Mesothelial cell of epicardium (in vitro differentiated cells): Measurements from ENCODE around the gene ACACA. TPM values are rescaled to one million over a fixed set of nuclear protein-coding genes. Genes with fewer than 3 reads are reported as not detected.

Source experiments
- DNase-seq, 2 experiments: peaks; one replicate each; pipeline ENCODE4 v3.0.0; 2021; ENCODE audit warnings: low spot score in 2 of 2; ENCODE audit not compliant: unreplicated experiment in 2 of 2
- H3K27ac Mint-ChIP-seq: 2 replicates; pipeline ENCODE4 v1.8.0; 2021; ENCODE audit warnings: mixed read lengths
- H3K27me3 Mint-ChIP-seq: 2 replicates; pipeline ENCODE4 v1.8.0; 2021; ENCODE audit warnings: low read depth, mixed read lengths
- H3K36me3 Mint-ChIP-seq: 2 replicates; pipeline ENCODE4 v1.8.0; 2021; ENCODE audit warnings: mixed read lengths
- H3K4me1 Mint-ChIP-seq: 2 replicates; pipeline ENCODE4 v1.8.0; 2021; ENCODE audit warnings: mixed read lengths
- H3K4me3 Mint-ChIP-seq: 2 replicates; pipeline ENCODE4 v1.8.0; 2021; ENCODE audit warnings: mild to moderate bottlenecking, moderate library complexity, mixed read lengths
- H3K9me3 Mint-ChIP-seq: 2 replicates; pipeline ENCODE4 v1.8.0; 2021; ENCODE audit warnings: mixed read lengths
- CTCF ChIP-seq: fragments of 200-600 bp; sonication (generic); IDR thresholded peaks from one replicate; pipeline ENCODE4 v1.5.0; 2021; ENCODE audit warnings: antibody characterized with exemption; ENCODE audit not compliant: unreplicated experiment
- total RNA-seq: library from RNA; stranded (reverse); gene quantifications from 3 replicates; pipeline ENCODE4 v1.2.1, GENCODE V29; 2021

ACACA gene
- total RNA-seq, 1 donor from 2014 or later: 127 TPM

- Mint-ChIP-seq H3K36me3 (peaks cover 24% of the 10 kb centered on the region), H3K27me3 (no peaks in the 10 kb centered on the region), H3K9me3 (no peaks in the 10 kb centered on the region), H3K4me1 (peaks cover 14% of the 10 kb centered on the region), H3K4me3 (no peak overlapping the region), H3K27ac (peak overlapping the region; percentile 73)
- TF ChIP-seq CTCF: no peak
- DNase-seq: no peak
Observed at GRCh38 chr17:37109731-37110710, 296.6 kb downstream of the ACACA start.

GRCh38 chr17:37109106-37109505 lies 297.5 kb downstream of the ACACA start:
- H3K36me3 Mint-ChIP-seq: peaks cover 22% of the 10 kb centered on the region
- no peak overlapping the region for H3K27ac Mint-ChIP-seq

GRCh38 chr17:37107406-37108083 lies 299.1 kb downstream of the ACACA start:
- Mint-ChIP-seq H3K27ac (no peak overlapping the region), H3K4me3 (no peak overlapping the region)
- DNase-seq: no peak

More at GRCh38 chr17:37109106-37109505, 297.5 kb downstream of the ACACA start:
- no peak for TF ChIP-seq CTCF
- Mint-ChIP-seq H3K9me3 (no peaks in the 10 kb centered on the region), H3K4me1 (peaks cover 13% of the 10 kb centered on the region), H3K27me3 (no peaks in the 10 kb centered on the region), H3K4me3 (no peak overlapping the region)
- DNase-seq: no peak

GRCh38 chr17:37106049-37106448 lies 300.6 kb downstream of the ACACA start:
- Mint-ChIP-seq H3K4me1 (peaks cover 13% of the 10 kb centered on the region), H3K36me3 (peaks cover 7% of the 10 kb centered on the region), H3K9me3 (no peaks in the 10 kb centered on the region), H3K4me3 (no peak overlapping the region), H3K27ac (no peak overlapping the region), H3K27me3 (no peaks in the 10 kb centered on the region)
- no peak for DNase-seq
- no peak for TF ChIP-seq CTCF

More at GRCh38 chr17:37107406-37108083, 299.1 kb downstream of the ACACA start:
- no peaks in the 10 kb centered on the region for H3K27me3 Mint-ChIP-seq
- TF ChIP-seq CTCF: no peak
- H3K9me3 Mint-ChIP-seq: no peaks in the 10 kb centered on the region
- peaks cover 18% of the 10 kb centered on the region for H3K36me3 Mint-ChIP-seq
- H3K4me1 Mint-ChIP-seq: peaks cover 13% of the 10 kb centered on the region

GRCh38 chr17:37103231-37103630 lies 303.4 kb downstream of the ACACA start:
- no peak for DNase-seq
- no peak for TF ChIP-seq CTCF
- H3K27ac Mint-ChIP-seq: no peak overlapping the region
- H3K4me3 Mint-ChIP-seq: no peak overlapping the region
- H3K9me3 Mint-ChIP-seq: no peaks in the 10 kb centered on the region
- H3K36me3 Mint-ChIP-seq: peaks cover 17% of the 10 kb centered on the region
- no peaks in the 10 kb centered on the region for H3K27me3 Mint-ChIP-seq
- peaks cover 11% of the 10 kb centered on the region for H3K4me1 Mint-ChIP-seq
